Neural cell (in vitro differentiated cells): ENCODE measurements around the gene RTF1. TPM values are rescaled to one million over a fixed set of nuclear protein-coding genes. Genes with fewer than 3 reads are reported as not detected.

Experiments used
- H2AFZ ChIP-seq: fragments of 200-600, 300-800 bp; sonication (generic), shearing (Covaris generic); 2 replicates; pipeline ENCODE4 v1.6.0; 2014; ENCODE audit warnings: low read depth, mild to moderate bottlenecking, antibody characterized with exemption, low read length, moderate library complexity
- H3F3A ChIP-seq: fragments of 200-600 bp; shearing (Covaris generic); 2 replicates; pipeline ENCODE4 v1.6.1; 2016; ENCODE audit warnings: mild to moderate bottlenecking, moderate library complexity, mixed read lengths, antibody characterized with exemption, low read length; ENCODE audit not compliant: insufficient read depth, poor library complexity, severe bottlenecking
- H3K27ac ChIP-seq: fragments of 200-600, 300-800 bp; sonication (generic), shearing (Covaris generic); 2 replicates; pipeline ENCODE4 v1.5.1; 2014; ENCODE audit warnings: mild to moderate bottlenecking, low read length, moderate library complexity
- H3K27me3 ChIP-seq: fragments of 300-800, 200-600 bp; sonication (generic), shearing (Covaris generic); 2 replicates; pipeline ENCODE4 v1.6.0; 2014; ENCODE audit warnings: mild to moderate bottlenecking, low read depth, low read length, moderate library complexity; ENCODE audit not compliant: insufficient read depth
- H3K36me3 ChIP-seq: fragments of 300-800, 200-600 bp; sonication (generic), shearing (Covaris generic); 2 replicates; pipeline ENCODE4 v1.5.1; 2014; ENCODE audit warnings: mild to moderate bottlenecking, antibody characterized with exemption, low read length, moderate library complexity; ENCODE audit not compliant: insufficient read depth
- H3K4me2 ChIP-seq: fragments of 300-800, 200-600 bp; sonication (generic), shearing (Covaris generic); 2 replicates; pipeline ENCODE4 v1.6.0; 2014; ENCODE audit warnings: mild to moderate bottlenecking, low read length
- H3K4me3 ChIP-seq: fragments of 300-800, 200-600 bp; sonication (generic), shearing (Covaris generic); 2 replicates; pipeline ENCODE4 v1.5.1; 2014; ENCODE audit warnings: mild to moderate bottlenecking, low read length, moderate library complexity
- H3K79me2 ChIP-seq: fragments of 200-600 bp; shearing (Covaris generic); replicated peaks from 2 replicates; pipeline ENCODE4 v1.6.0; 2014; ENCODE audit warnings: mild to moderate bottlenecking, low read length, moderate library complexity; ENCODE audit not compliant: insufficient read depth
- H3K9ac ChIP-seq: fragments of 300-800, 200-600 bp; sonication (generic), shearing (Covaris generic); 2 replicates; pipeline ENCODE4 v1.6.1; 2016; ENCODE audit warnings: mild to moderate bottlenecking, low read length, mixed read lengths
- H3K9me2 ChIP-seq: fragments of 200-600 bp; shearing (Covaris generic); 2 replicates; pipeline ENCODE4 v1.6.1; 2016; ENCODE audit warnings: mild to moderate bottlenecking, low read length, mixed read lengths; ENCODE audit not compliant: insufficient read depth
- H3K9me3 ChIP-seq: fragments of 200-600, 300-800 bp; sonication (generic), shearing (Covaris generic); 2 replicates; pipeline ENCODE4 v1.6.1; 2016; ENCODE audit warnings: mild to moderate bottlenecking, mixed run types, low read length, moderate library complexity, mixed read lengths
- H4K20me1 ChIP-seq: fragments of 200-600 bp; shearing (Covaris generic); 2 replicates; pipeline ENCODE4 v1.6.1; 2016; ENCODE audit warnings: mild to moderate bottlenecking, mixed run types; ENCODE audit not compliant: insufficient read depth
- EP300 ChIP-seq: fragments of 450-650 bp; conservative IDR thresholded peaks from 2 replicates; pipeline ENCODE4 v1.6.1; 2014; ENCODE audit warnings: antibody characterized with exemption, mild to moderate bottlenecking, moderate library complexity; ENCODE audit not compliant: poor library complexity, severe bottlenecking
- EZH2 ChIP-seq: fragments of 200-600, 300-800 bp; shearing (Covaris generic), sonication (generic); IDR thresholded peaks from 2 replicates; pipeline ENCODE4 v1.6.1; 2014; ENCODE audit warnings: antibody characterized with exemption, low read length, borderline replicate concordance, mild to moderate bottlenecking; ENCODE audit not compliant: insufficient read depth, poor library complexity, severe bottlenecking
- MXI1 ChIP-seq: fragments of 450-650 bp; conservative IDR thresholded peaks from 2 replicates; pipeline ENCODE4 v1.6.1; 2014; ENCODE audit warnings: antibody characterized with exemption, mild to moderate bottlenecking; ENCODE audit not compliant: poor library complexity, severe bottlenecking
- RAD21 ChIP-seq: fragments of 450-650 bp; conservative IDR thresholded peaks from 2 replicates; pipeline ENCODE4 v1.6.1; 2014; ENCODE audit warnings: antibody characterized with exemption, mild to moderate bottlenecking, moderate library complexity
- TAF1 ChIP-seq: IDR thresholded peaks from 2 replicates; pipeline ENCODE4 v1.6.1; 2012; ENCODE audit warnings: low read depth
- polyA plus RNA-seq: library from polyadenylated mRNA; depleted of rRNA; stranded (reverse); fragments of >200 nt; gene quantifications from 2 replicates; pipeline ENCODE4 v1.2.3, GENCODE V29; 2014
- TF ChIP-seq, protein P1 (sequence below): IDR thresholded peaks from 2 replicates; pipeline ENCODE4 v1.6.1; 2012; ENCODE audit warnings: borderline replicate concordance
- TF ChIP-seq, protein P2 (sequence below): fragments of 450-650 bp; IDR thresholded peaks from 2 replicates; pipeline ENCODE4 v1.5.1; 2014; ENCODE audit warnings: antibody characterized with exemption, mild to moderate bottlenecking, moderate library complexity; ENCODE audit not compliant: poor library complexity, severe bottlenecking

Gene RTF1
- polyA plus RNA-seq, 1 donor from 2014 or later, result 84.1 TPM

DNA sequence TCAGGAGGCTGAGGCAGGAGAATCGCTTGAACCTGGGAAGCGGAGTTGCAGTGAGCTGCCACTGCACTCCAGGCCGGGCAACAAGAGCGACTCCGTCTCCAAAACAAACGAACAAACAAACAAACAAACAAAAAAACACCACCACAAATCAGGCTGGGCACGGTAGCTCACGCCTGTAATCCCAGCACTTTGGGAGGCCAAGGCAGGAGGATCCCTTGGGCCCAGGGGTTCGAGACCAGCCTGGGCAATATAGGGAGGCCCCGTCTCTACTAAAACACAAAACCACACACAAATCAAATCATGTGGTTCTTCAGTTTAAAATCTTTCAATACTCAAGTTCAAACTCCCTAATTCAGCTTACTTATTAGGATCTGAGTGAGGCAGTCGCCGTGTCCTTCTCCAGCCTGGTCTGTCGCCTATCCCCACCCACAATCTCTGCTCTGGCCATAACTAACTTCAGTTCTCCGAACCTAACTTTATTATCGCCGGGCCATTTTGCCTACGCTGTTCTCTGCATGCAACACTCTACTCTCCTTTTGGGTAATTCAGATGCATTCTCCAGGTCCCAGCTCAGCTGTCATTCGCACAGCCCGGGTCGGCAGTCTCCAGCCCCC is 660 bp upstream of the RTF1 start:
- peak overlapping the region; percentile 99 for H3K4me3 ChIP-seq
- no peak overlapping the region for H3K27ac ChIP-seq
- no peaks in the 10 kb centered on the region for H3K9me2 ChIP-seq
- H3K9ac ChIP-seq, result peak overlapping the region; percentile 93
- no peaks in the 10 kb centered on the region for H3K27me3 ChIP-seq
- no peaks in the 10 kb centered on the region for H3K9me3 ChIP-seq
- H3F3A ChIP-seq, result no peaks in the 10 kb centered on the region
- peak overlapping the region; percentile 96 for H3K4me2 ChIP-seq
- H3K36me3 ChIP-seq, result no peaks in the 10 kb centered on the region
- peaks cover 40% of the 10 kb centered on the region for H3K79me2 ChIP-seq
- H2AFZ ChIP-seq, result peak overlapping the region; percentile 97
- peaks cover 4% of the 10 kb centered on the region for H4K20me1 ChIP-seq
- TF ChIP-seq RAD21 (no peak), MXI1 (no peak)
- TF ChIP-seq, protein P1, sequence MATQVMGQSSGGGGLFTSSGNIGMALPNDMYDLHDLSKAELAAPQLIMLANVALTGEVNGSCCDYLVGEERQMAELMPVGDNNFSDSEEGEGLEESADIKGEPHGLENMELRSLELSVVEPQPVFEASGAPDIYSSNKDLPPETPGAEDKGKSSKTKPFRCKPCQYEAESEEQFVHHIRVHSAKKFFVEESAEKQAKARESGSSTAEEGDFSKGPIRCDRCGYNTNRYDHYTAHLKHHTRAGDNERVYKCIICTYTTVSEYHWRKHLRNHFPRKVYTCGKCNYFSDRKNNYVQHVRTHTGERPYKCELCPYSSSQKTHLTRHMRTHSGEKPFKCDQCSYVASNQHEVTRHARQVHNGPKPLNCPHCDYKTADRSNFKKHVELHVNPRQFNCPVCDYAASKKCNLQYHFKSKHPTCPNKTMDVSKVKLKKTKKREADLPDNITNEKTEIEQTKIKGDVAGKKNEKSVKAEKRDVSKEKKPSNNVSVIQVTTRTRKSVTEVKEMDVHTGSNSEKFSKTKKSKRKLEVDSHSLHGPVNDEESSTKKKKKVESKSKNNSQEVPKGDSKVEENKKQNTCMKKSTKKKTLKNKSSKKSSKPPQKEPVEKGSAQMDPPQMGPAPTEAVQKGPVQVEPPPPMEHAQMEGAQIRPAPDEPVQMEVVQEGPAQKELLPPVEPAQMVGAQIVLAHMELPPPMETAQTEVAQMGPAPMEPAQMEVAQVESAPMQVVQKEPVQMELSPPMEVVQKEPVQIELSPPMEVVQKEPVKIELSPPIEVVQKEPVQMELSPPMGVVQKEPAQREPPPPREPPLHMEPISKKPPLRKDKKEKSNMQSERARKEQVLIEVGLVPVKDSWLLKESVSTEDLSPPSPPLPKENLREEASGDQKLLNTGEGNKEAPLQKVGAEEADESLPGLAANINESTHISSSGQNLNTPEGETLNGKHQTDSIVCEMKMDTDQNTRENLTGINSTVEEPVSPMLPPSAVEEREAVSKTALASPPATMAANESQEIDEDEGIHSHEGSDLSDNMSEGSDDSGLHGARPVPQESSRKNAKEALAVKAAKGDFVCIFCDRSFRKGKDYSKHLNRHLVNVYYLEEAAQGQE, result no peak

- Histone ChIP-seq H3K9me3 (no peaks in the 10 kb centered on the region), H2AFZ (peak overlapping the region; percentile 27), H3K4me2 (peak overlapping the region; percentile 97), H3F3A (no peaks in the 10 kb centered on the region), H3K27me3 (no peaks in the 10 kb centered on the region), H3K27ac (peak overlapping the region; percentile 80), H3K4me3 (peak overlapping the region; percentile 99), H3K79me2 (peaks cover 53% of the 10 kb centered on the region), H3K9ac (peak overlapping the region; percentile 93), H3K9me2 (no peaks in the 10 kb centered on the region), H4K20me1 (peaks cover 4% of the 10 kb centered on the region), H3K36me3 (no peaks in the 10 kb centered on the region)
- TF ChIP-seq, protein P2, sequence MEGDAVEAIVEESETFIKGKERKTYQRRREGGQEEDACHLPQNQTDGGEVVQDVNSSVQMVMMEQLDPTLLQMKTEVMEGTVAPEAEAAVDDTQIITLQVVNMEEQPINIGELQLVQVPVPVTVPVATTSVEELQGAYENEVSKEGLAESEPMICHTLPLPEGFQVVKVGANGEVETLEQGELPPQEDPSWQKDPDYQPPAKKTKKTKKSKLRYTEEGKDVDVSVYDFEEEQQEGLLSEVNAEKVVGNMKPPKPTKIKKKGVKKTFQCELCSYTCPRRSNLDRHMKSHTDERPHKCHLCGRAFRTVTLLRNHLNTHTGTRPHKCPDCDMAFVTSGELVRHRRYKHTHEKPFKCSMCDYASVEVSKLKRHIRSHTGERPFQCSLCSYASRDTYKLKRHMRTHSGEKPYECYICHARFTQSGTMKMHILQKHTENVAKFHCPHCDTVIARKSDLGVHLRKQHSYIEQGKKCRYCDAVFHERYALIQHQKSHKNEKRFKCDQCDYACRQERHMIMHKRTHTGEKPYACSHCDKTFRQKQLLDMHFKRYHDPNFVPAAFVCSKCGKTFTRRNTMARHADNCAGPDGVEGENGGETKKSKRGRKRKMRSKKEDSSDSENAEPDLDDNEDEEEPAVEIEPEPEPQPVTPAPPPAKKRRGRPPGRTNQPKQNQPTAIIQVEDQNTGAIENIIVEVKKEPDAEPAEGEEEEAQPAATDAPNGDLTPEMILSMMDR, result no peak
- TF ChIP-seq TAF1 (no peak), EZH2 (no peak), EP300 (no peak), RAD21 (no peak)
- TF ChIP-seq, protein P1, result peak; percentile 0
These were observed 712 bp downstream of the RTF1 start for GRCh38 chr15:41417418-41418195.
